Karpas-422 (cell line): ENCODE data around the gene METRNL. TPM values are rescaled to one million over a fixed set of nuclear protein-coding genes. Genes with fewer than 3 reads are reported as not detected.

ENCODE experiments used
- DNase-seq: peaks from one replicate; pipeline ENCODE4 v3.0.0-alpha.2; 2015
- H2AFZ ChIP-seq: fragments of 200-600 bp; sonication (generic); 2 replicates; pipeline ENCODE4 v1.6.1; 2014; ENCODE audit warnings: antibody characterized with exemption, low read length, mixed read lengths
- H3K27ac ChIP-seq: fragments of 200-600 bp; sonication (generic); 2 replicates; pipeline ENCODE4 v1.5.1; 2014; ENCODE audit warnings: mild to moderate bottlenecking, low read length, moderate library complexity
- H3K27me3 ChIP-seq: fragments of 200-600 bp; sonication (generic); 2 replicates; pipeline ENCODE4 v1.6.1; 2014; ENCODE audit warnings: low read length, mixed read lengths
- H3K36me3 ChIP-seq: fragments of 200-600 bp; sonication (generic); 2 replicates; pipeline ENCODE4 v1.6.1; 2014; ENCODE audit warnings: low read length, mixed read lengths; ENCODE audit not compliant: insufficient read depth
- H3K4me1 ChIP-seq: fragments of 200-600 bp; sonication (generic); 2 replicates; pipeline ENCODE4 v1.6.1; 2014; ENCODE audit warnings: mild to moderate bottlenecking, low read length, mixed read lengths
- H3K4me2 ChIP-seq: fragments of 200-600 bp; sonication (generic); 2 replicates; pipeline ENCODE4 v1.6.1; 2014; ENCODE audit warnings: low read length, low read depth, mild to moderate bottlenecking; ENCODE audit not compliant: poor library complexity, severe bottlenecking
- H3K4me3 ChIP-seq: fragments of 200-600 bp; sonication (generic); 2 replicates; pipeline ENCODE4 v1.5.1; 2014; ENCODE audit warnings: mild to moderate bottlenecking, antibody characterized with exemption, low read length, mixed read lengths
- H3K79me2 ChIP-seq: fragments of 200-600 bp; sonication (generic); 2 replicates; pipeline ENCODE4 v1.6.1; 2014; ENCODE audit warnings: mild to moderate bottlenecking, low read length, mixed read lengths
- H3K9ac ChIP-seq: fragments of 200-600 bp; sonication (generic); 2 replicates; pipeline ENCODE4 v1.6.0; 2014; ENCODE audit warnings: low read length
- H3K9me2 ChIP-seq: fragments of 200-600 bp; sonication (generic), shearing (Covaris generic); replicated peaks from 2 replicates; pipeline ENCODE4 v1.6.0; 2014; ENCODE audit warnings: mild to moderate bottlenecking, low read length, moderate library complexity; ENCODE audit not compliant: insufficient read depth
- H3K9me3 ChIP-seq: fragments of 300-700, 200-600 bp; sonication (generic); 2 replicates; pipeline ENCODE4 v1.6.1; 2014; ENCODE audit warnings: low read length, mixed read lengths
- H4K20me1 ChIP-seq: fragments of 200-600 bp; sonication (generic); 2 replicates; pipeline ENCODE4 v1.6.1; 2014; ENCODE audit warnings: mild to moderate bottlenecking, antibody characterized with exemption, low read length, low read depth; ENCODE audit not compliant: insufficient read depth
- total RNA-seq: library from RNA; depleted of rRNA; stranded (reverse); fragments of >200 nt; shearing (Covaris generic); gene quantifications from 2 replicates; pipeline ENCODE4 v1.2.3, GENCODE V29; 2014; ENCODE audit warnings: low replicate concordance

The METRNL gene
- total RNA-seq, 1 experiment from 2014 or later = 2.4 TPM

DNA sequence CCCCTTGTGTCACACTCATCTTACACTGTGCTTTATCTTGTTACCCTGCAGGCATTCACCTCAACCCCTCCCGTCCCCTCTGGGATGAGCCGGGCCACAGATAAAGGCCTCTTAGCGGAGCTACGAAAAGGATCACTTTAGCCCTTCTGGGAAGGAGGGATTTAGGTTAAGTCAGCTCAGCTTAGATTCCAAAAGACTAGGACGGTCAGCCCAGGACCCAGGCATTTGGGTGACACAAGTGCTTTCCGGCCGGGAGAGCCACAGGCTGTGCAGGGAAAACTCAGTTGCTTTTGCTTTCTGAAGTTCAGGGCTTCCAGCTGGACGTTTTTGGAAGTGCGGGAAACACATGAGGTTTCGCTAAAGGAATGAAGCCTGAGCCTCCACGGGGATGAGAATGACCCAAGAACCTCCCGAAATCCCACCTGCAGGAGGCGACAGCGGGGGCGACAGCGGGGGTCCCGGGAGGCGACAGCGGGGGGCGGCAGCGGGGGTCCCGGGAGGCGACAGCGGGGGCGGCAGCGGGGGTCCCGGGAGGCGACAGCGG lies 11.6 kb upstream of the METRNL start:
- Histone ChIP-seq H3K27me3 (no peaks in the 10 kb centered on the region), H3K4me1 (no peaks in the 10 kb centered on the region), H4K20me1 (no peaks in the 10 kb centered on the region), H3K9ac (no peak overlapping the region), H3K9me3 (no peaks in the 10 kb centered on the region), H3K79me2 (no peaks in the 10 kb centered on the region), H3K27ac (no peak overlapping the region), H3K4me2 (no peak overlapping the region), H3K9me2 (no peaks in the 10 kb centered on the region), H2AFZ (no peak overlapping the region), H3K4me3 (no peak overlapping the region), H3K36me3 (no peaks in the 10 kb centered on the region)
- DNase-seq = no peak

DNA sequence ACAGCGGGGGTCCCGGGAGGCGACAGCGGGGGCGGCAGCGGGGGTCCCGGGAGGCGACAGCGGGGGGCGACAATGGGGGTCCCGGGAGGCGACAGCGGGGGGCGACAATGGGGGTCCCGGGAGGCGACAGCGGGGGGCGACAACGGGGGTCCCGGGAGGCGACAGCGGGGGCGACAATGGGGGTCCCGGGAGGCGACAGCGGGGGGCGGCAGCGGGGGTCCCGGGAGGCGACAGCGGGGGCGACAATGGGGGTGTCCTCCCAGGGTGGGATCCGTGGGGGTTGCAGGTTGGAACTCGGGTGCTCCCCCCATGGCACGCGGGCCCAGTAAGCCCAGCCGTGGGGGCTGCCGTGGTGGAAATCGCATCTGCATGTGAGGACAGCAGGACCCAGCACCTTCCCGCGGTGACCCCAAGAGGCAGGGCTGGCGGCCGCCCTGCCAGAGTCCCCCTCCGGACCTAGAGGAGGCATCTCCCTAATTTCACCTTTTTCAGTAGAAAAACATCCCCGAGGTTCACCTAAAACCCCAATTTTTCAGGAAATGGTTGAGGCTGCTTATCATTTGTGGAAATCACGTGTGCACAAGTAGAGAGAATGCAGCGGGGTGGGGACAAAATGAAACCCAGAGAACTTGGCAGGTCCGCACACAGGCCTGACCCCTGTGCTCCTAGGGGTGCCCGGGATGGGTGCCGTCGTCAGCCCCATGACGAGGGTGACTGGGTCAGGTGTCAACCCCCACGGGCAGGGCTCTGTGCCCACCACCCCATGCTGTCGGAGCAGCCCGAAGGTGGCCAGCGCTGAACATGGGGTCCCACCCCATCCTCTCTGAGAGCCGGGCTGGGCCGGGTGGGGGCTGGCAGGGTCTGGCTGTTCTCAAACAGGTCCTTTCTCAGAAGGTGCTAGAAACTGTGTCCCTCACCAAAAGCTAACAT lies 10.5 kb upstream of the METRNL start:
- Histone ChIP-seq H3K27ac (no peak overlapping the region), H2AFZ (no peak overlapping the region), H3K79me2 (no peaks in the 10 kb centered on the region), H3K9me3 (no peaks in the 10 kb centered on the region), H3K36me3 (no peaks in the 10 kb centered on the region), H3K27me3 (no peaks in the 10 kb centered on the region), H3K9ac (no peak overlapping the region), H3K4me3 (no peak overlapping the region), H3K9me2 (no peaks in the 10 kb centered on the region), H3K4me2 (no peak overlapping the region), H3K4me1 (no peaks in the 10 kb centered on the region), H4K20me1 (no peaks in the 10 kb centered on the region)
- no peak for DNase-seq

DNA sequence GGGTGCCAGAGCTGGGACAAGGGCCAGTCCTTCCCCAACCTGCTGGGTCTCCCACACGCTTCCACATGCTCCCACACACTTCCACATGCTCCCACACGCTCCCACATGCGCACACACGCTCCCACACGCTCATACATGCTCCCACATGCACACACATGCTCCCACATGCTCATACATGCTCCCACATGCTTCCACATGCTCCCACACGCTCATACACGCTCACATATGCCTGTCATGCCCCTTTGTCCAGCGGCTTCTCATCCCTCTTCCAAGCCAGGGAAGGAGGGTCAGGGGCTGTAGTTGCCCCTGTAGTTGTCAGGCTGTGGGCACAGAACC lies 9.9 kb upstream of the METRNL start:
- H3K4me2 ChIP-seq = no peak overlapping the region
- no peaks in the 10 kb centered on the region for H3K79me2 ChIP-seq
- no peak overlapping the region for H2AFZ ChIP-seq
- H3K4me3 ChIP-seq = no peak overlapping the region
- no peaks in the 10 kb centered on the region for H3K4me1 ChIP-seq
- H4K20me1 ChIP-seq = no peaks in the 10 kb centered on the region
- no peak for DNase-seq
- H3K27ac ChIP-seq = no peak overlapping the region
- no peaks in the 10 kb centered on the region for H3K9me3 ChIP-seq
- no peaks in the 10 kb centered on the region for H3K27me3 ChIP-seq
- H3K36me3 ChIP-seq = no peaks in the 10 kb centered on the region
- no peaks in the 10 kb centered on the region for H3K9me2 ChIP-seq
- H3K9ac ChIP-seq = no peak overlapping the region

DNA sequence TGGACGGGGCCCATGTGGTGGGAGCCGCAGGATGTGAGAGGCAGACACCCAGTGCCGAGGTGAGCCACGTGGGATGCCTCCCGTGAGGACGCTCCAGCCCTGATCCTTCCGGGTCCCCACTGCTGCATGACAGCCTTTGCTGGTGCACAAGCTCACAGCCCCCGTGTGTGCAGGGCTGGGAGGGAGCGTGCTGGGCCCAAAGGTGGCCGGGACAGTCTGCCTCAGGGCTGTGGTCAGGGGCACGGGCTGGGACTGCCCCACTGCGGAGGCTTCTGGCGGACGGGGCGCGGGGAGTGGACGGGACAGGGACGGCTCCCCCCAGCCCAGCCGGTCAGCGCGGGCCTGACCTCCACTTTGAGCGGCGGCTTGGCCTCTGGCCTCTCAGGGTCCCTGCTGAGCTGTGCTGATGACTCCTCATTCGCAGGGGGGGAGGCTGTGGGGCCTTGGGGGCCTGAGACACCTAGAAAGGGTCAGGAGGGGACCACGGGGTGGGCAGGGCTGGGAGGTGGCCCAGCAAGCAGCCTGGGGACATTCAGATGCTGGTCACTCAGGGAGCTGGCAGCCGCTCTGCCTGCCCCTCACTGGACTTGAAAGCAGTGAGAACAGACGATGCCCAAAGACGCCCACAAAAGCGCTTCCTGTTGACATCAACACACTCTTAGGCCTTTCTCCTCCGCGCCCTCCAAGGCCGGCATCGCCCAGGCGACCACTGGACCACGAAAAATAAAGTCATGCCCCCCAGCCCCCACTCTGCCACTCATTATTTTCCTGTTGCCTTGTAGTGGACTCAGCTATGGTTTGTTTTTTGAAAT lies 9.3 kb upstream of the METRNL start:
- no peak overlapping the region for H3K27ac ChIP-seq
- H3K4me2 ChIP-seq = no peak overlapping the region
- no peak overlapping the region for H2AFZ ChIP-seq
- H3K9me3 ChIP-seq = no peaks in the 10 kb centered on the region
- H3K79me2 ChIP-seq = no peaks in the 10 kb centered on the region
- no peaks in the 10 kb centered on the region for H3K9me2 ChIP-seq
- H4K20me1 ChIP-seq = no peaks in the 10 kb centered on the region
- no peaks in the 10 kb centered on the region for H3K36me3 ChIP-seq
- no peak overlapping the region for H3K4me3 ChIP-seq
- no peaks in the 10 kb centered on the region for H3K4me1 ChIP-seq
- no peaks in the 10 kb centered on the region for H3K27me3 ChIP-seq
- H3K9ac ChIP-seq = no peak overlapping the region
- no peak for DNase-seq

DNA sequence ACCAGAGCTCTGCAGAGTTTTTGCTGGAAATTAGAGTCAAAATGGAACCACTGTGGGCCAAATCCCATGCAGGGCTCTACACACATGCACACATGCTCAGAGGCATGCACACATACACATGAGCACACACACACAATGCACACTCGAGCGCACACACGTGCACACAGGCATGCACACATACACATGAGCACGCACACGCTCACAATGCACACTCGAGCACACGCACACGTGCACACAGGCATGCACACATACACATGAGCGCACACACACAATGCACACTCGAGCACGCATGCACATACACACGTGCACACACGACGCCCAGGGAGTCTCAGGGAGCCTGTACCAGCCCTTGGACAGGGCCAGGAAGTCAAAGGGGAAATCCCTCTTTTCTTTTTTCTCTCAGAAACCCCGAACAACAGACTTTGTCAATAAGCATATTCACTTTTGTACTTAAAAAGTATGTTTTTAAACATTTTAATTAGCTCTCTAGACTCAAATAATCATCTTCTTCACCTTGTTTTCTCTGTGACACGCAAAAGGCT lies 8.5 kb upstream of the METRNL start:
- Histone ChIP-seq H3K36me3 (no peaks in the 10 kb centered on the region), H3K27me3 (no peaks in the 10 kb centered on the region), H3K27ac (no peak overlapping the region), H3K4me2 (no peak overlapping the region), H3K4me1 (no peaks in the 10 kb centered on the region), H2AFZ (no peak overlapping the region), H3K4me3 (no peak overlapping the region), H3K9me3 (no peaks in the 10 kb centered on the region), H3K9ac (no peak overlapping the region), H4K20me1 (no peaks in the 10 kb centered on the region), H3K9me2 (no peaks in the 10 kb centered on the region), H3K79me2 (no peaks in the 10 kb centered on the region)
- no peak for DNase-seq

DNA sequence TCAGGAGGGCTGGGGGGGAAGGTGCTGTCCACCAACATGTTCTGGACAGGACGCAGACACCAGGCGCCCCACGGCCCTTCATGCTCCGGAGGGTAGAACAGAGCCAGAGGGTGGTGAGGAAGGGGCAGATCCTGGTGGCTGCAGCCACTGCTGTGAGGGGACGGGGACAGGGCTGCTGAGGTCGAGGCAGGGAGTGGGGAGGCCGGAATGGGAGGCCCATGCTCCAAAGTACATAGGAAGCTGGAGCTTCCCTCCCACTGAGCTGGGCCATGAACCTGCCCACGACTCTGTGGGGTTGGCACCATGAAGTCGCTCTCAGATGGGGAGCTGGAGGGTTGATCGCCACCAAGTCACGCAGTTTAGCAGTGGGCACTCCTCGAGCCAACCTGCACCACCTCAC lies 8.0 kb upstream of the METRNL start:
- Histone ChIP-seq H4K20me1 (no peaks in the 10 kb centered on the region), H3K9me2 (no peaks in the 10 kb centered on the region), H3K27ac (no peak overlapping the region), H3K9ac (no peak overlapping the region), H3K36me3 (no peaks in the 10 kb centered on the region), H2AFZ (no peak overlapping the region), H3K79me2 (no peaks in the 10 kb centered on the region), H3K4me1 (no peaks in the 10 kb centered on the region), H3K27me3 (no peaks in the 10 kb centered on the region), H3K9me3 (no peaks in the 10 kb centered on the region), H3K4me3 (no peak overlapping the region), H3K4me2 (no peak overlapping the region)
- DNase-seq = no peak

DNA sequence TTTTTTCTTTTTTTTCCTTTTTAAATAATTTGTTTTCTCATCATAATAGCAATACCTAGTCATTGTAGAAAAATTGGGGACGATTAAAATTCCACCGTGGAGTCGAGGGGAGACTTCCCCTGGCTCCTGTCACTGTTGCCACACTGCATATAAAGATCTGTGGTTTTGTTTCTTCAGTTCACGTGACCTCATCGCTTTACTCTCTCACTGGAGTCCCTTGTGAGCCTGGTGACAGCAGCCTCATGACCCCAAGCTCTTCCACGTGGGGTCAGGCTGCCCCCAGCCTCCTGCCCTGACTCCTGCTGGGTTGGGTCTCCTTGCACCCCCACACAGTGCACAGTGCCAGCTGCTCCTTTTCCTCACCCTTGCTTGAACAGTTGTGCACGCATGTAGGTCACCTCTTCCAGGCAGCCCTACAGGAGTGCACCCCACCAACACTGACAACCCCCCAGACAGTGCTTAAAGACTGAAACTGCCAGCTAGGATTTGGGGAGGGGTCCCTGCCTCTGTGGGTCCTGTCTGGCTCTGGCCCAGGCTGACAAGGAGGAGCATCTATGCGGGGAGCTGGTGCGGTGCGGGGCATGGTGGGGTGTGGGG lies 7.3 kb upstream of the METRNL start:
- Histone ChIP-seq H3K9me3 (no peaks in the 10 kb centered on the region), H3K27ac (no peak overlapping the region), H3K4me1 (no peaks in the 10 kb centered on the region), H4K20me1 (0 out of 2 replicates have a peak, but pooled peaks cover 2% of the 10 kb centered on the region), H3K9me2 (no peaks in the 10 kb centered on the region), H3K4me2 (no peak overlapping the region), H2AFZ (no peak overlapping the region), H3K27me3 (no peaks in the 10 kb centered on the region), H3K79me2 (no peaks in the 10 kb centered on the region), H3K9ac (no peak overlapping the region), H3K36me3 (no peaks in the 10 kb centered on the region), H3K4me3 (no peak overlapping the region)
- DNase-seq = no peak
